ENCODE results near the gene DUSP9. TPM values are rescaled to one million over a fixed set of nuclear protein-coding genes. Genes with fewer than 3 reads are reported as not detected.

The DUSP9 gene
- polyA plus RNA-seq, 1 experiment: not detected

DNA sequence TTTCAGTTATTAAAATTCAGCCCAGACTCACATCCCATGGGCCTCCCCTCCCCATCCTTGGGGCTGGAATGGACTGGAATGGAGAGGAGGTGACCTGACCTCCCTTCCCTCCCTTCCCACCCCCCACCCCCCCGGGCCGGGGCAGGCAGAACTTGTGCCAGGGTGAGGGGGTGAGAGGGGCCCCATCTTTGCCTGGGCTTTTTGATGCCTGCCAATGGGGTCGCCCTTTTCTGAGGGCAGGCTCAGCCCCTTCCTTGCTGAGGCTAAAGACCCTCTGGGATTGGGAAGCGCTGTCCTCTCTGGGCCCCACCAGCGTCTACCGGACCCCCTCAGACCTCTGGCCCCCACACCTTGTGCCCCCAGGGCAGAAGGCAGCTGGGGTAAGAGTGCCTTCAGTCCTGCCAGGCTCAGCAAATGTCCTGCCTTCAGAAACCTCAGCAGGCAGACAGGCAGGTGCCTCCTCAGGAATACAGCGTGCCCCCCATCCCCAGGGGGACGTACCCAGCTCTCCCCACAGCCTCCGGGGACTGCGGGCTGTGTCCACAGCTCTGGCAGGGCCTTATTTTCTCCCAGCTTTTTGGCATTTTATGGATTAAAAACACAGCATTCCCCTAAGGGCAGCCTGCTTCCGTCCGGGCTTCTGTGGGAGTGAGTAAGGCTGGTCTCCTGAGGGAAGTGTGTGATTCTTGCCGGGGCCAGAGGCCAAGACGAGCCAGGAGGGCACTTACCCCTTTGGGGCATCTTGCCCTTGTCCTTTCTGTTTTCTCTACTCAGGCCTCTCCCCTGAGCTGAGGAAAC is 35.5 kb upstream of the DUSP9 start:
- no peak overlapping the region for H3K4me3 ChIP-seq (ENCODE audit: low read depth, low read length)
- no peak for DNase-seq (ENCODE audit: low read depth, low spot score)
- H3K27ac ChIP-seq (ENCODE audit: low read depth, low read length): no peak overlapping the region
- H3K27me3 ChIP-seq (ENCODE audit: control insufficient read depth, insufficient read depth, low read length): peaks cover 14% of the 10 kb centered on the region
- H3K9me3 ChIP-seq (ENCODE audit: control insufficient read depth, insufficient read depth, low read length): no peaks in the 10 kb centered on the region
- ChIA-PET POLR2A (no interaction called here), CTCF (interaction anchor here (1.2 to 3.1 kb wide), 2 partner anchors 12 to 56 kb away, joined by 6 to 55 read pairs; no protein-coding TSS in a partner anchor)
- TF ChIP-seq, protein P1, sequence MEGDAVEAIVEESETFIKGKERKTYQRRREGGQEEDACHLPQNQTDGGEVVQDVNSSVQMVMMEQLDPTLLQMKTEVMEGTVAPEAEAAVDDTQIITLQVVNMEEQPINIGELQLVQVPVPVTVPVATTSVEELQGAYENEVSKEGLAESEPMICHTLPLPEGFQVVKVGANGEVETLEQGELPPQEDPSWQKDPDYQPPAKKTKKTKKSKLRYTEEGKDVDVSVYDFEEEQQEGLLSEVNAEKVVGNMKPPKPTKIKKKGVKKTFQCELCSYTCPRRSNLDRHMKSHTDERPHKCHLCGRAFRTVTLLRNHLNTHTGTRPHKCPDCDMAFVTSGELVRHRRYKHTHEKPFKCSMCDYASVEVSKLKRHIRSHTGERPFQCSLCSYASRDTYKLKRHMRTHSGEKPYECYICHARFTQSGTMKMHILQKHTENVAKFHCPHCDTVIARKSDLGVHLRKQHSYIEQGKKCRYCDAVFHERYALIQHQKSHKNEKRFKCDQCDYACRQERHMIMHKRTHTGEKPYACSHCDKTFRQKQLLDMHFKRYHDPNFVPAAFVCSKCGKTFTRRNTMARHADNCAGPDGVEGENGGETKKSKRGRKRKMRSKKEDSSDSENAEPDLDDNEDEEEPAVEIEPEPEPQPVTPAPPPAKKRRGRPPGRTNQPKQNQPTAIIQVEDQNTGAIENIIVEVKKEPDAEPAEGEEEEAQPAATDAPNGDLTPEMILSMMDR (IDR thresholded peaks at IDR 0.05; ENCODE audit: low read depth, low read length): no peak

DNA sequence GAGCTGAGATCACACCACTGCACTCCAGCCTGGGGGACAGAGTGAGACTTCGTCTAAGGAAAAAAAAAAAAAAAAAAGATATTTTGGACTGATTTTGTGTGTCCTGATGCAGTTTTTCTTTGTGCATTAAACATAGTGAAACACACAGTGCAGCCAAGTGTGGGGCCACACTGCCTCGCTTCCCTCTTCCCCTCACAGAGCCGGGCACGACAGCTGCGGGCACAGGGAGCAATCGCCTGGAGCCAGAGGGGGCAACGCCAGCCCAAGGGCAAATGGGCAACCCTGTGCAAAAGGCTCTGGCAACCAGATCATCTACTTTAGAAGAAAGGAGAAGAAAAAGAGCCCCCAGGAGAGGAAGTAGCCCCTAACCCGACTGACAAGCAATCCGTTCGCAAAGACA is 34.6 kb upstream of the DUSP9 start:
- no peak overlapping the region for H3K27ac ChIP-seq (ENCODE audit: low read depth, low read length)
- H3K9me3 ChIP-seq (ENCODE audit: control insufficient read depth, insufficient read depth, low read length): no peaks in the 10 kb centered on the region
- no peak for DNase-seq (ENCODE audit: low read depth, low spot score)
- ChIA-PET POLR2A (no interaction called here), CTCF (interaction anchor here (1.2 kb wide), 1 partner anchor 11 kb away, joined by 6 read pairs; no protein-coding TSS in a partner anchor)
- H3K27me3 ChIP-seq (ENCODE audit: control insufficient read depth, insufficient read depth, low read length): peaks cover 14% of the 10 kb centered on the region
- TF ChIP-seq, protein P1 (IDR thresholded peaks at IDR 0.05; ENCODE audit: low read depth, low read length): no peak
- H3K4me3 ChIP-seq (ENCODE audit: low read depth, low read length): no peak overlapping the region

- Histone ChIP-seq H3K9me3 (ENCODE audit: control insufficient read depth, insufficient read depth, low read length) (no peaks in the 10 kb centered on the region), H3K27ac (ENCODE audit: low read depth, low read length) (no peak overlapping the region), H3K27me3 (ENCODE audit: control insufficient read depth, insufficient read depth, low read length) (peaks cover 16% of the 10 kb centered on the region), H3K4me3 (ENCODE audit: low read depth, low read length) (no peak overlapping the region)
- CTCF ChIA-PET: no interaction called here
- DNase-seq (ENCODE audit: low read depth, low spot score): no peak
- TF ChIP-seq, protein P1 (IDR thresholded peaks at IDR 0.05; ENCODE audit: low read depth, low read length): no peak
- POLR2A ChIA-PET: no interaction called here
Measured at GRCh38 chrX:153614818-153615217, 32.2 kb upstream of the DUSP9 start.

GRCh38 chrX:153620576-153620975 is 26.4 kb upstream of the DUSP9 start:
- H3K9me3 ChIP-seq (ENCODE audit: control insufficient read depth, insufficient read depth, low read length): no peaks in the 10 kb centered on the region
- TF ChIP-seq, protein P1 (IDR thresholded peaks at IDR 0.05; ENCODE audit: low read depth, low read length): no peak
- no peak overlapping the region for H3K27ac ChIP-seq (ENCODE audit: low read depth, low read length)
- ChIA-PET CTCF (interaction anchor here (0.6 kb wide), 1 partner anchor 662 kb away, joined by 11 read pairs; no protein-coding TSS in a partner anchor), POLR2A (no interaction called here)
- DNase-seq (ENCODE audit: low read depth, low spot score): no peak
- H3K4me3 ChIP-seq (ENCODE audit: low read depth, low read length): no peak overlapping the region
- H3K27me3 ChIP-seq (ENCODE audit: control insufficient read depth, insufficient read depth, low read length): peaks cover 16% of the 10 kb centered on the region

GRCh38 chrX:153621949-153622598 is 24.9 kb upstream of the DUSP9 start:
- POLR2A ChIA-PET: no interaction called here

More at GRCh38 chrX:153621949-153622598, 24.9 kb upstream of the DUSP9 start:
- TF ChIP-seq, protein P1 (IDR thresholded peaks at IDR 0.05; ENCODE audit: low read depth, low read length): no peak
- Histone ChIP-seq H3K27me3 (ENCODE audit: control insufficient read depth, insufficient read depth, low read length) (peaks cover 18% of the 10 kb centered on the region), H3K27ac (ENCODE audit: low read depth, low read length) (no peak overlapping the region), H3K4me3 (ENCODE audit: low read depth, low read length) (no peak overlapping the region), H3K9me3 (ENCODE audit: control insufficient read depth, insufficient read depth, low read length) (no peaks in the 10 kb centered on the region)
- no peak for DNase-seq (ENCODE audit: low read depth, low spot score)
- CTCF ChIA-PET: interaction anchor here (1.1 kb wide), 2 partner anchors 12 to 46 kb away, joined by 6 to 7 read pairs; no protein-coding TSS in a partner anchor
